ENCODE results near the gene EYA2. TPM values are rescaled to one million over a fixed set of nuclear protein-coding genes. Genes with fewer than 3 reads are reported as not detected.
A peak's percentile ranks its signal among the peaks of the same experiment; 100 is the strongest.

EYA2 gene
- total and polyA plus RNA-seq, 2 experiments from 2014 or later: 1.4 to 2.0 TPM

GRCh38 chr20:47019121-47019824 is 124.6 kb downstream of the EYA2 start:
- Histone ChIP-seq H4K20me1 (ENCODE audit: insufficient read depth, poor library complexity, severe bottlenecking) (no peaks in the 10 kb centered on the region), H3K27ac (peak overlapping the region; percentile 16), H3K9me2 (replicated peaks; ENCODE audit: insufficient read depth) (no peaks in the 10 kb centered on the region), H3K79me2 (no peaks in the 10 kb centered on the region), H3K36me3 (replicated peaks; ENCODE audit: insufficient read depth, low read depth) (no peaks in the 10 kb centered on the region), H3K4me2 (no peak overlapping the region), H3K4me3 (no peak overlapping the region), H2AFZ (no peak overlapping the region), H3K27me3 (no peaks in the 10 kb centered on the region), H3K9me3 (ENCODE audit: low read depth) (no peaks in the 10 kb centered on the region), H3K4me1 (ENCODE audit: insufficient read depth) (peaks cover 3% of the 10 kb centered on the region)
- TF ChIP-seq CTCF (IDR thresholded peaks at IDR 0.05; ENCODE audit: poor library complexity) (no peak), EZH2 (IDR thresholded peaks at IDR 0.05; ENCODE audit: borderline replicate concordance) (no peak), EZH2phosphoT487 (IDR thresholded peaks at IDR 0.05; ENCODE audit: low read depth, severe bottlenecking, unreplicated experiment) (no peak)
- DNase-seq (ENCODE audit: low spot score): peak; percentile 71
- WGBS (ENCODE audit: low lambda C conversion rate, missing lambda C conversion rate): 43% methylated on average over 7 of the region's 7 CpGs

- WGBS (ENCODE audit: low lambda C conversion rate, missing lambda C conversion rate): 41% methylated on average over 2 of the region's 2 CpGs
- H3K4me1 ChIP-seq (ENCODE audit: insufficient read depth): peaks cover 8% of the 10 kb centered on the region
- no peaks in the 10 kb centered on the region for H3K9me2 ChIP-seq (replicated peaks; ENCODE audit: insufficient read depth)
- H2AFZ ChIP-seq: no peak overlapping the region
- no peaks in the 10 kb centered on the region for H3K79me2 ChIP-seq
- no peaks in the 10 kb centered on the region for H4K20me1 ChIP-seq (ENCODE audit: insufficient read depth, poor library complexity, severe bottlenecking)
- no peaks in the 10 kb centered on the region for H3K27me3 ChIP-seq
- H3K9me3 ChIP-seq (ENCODE audit: low read depth): no peaks in the 10 kb centered on the region
- no peaks in the 10 kb centered on the region for H3K36me3 ChIP-seq (replicated peaks; ENCODE audit: insufficient read depth, low read depth)
- H3K4me3 ChIP-seq: no peak overlapping the region
- no peak overlapping the region for H3K4me2 ChIP-seq
- no peak for DNase-seq (ENCODE audit: low spot score)
- no peak overlapping the region for H3K27ac ChIP-seq
- no peak for TF ChIP-seq EZH2phosphoT487 (IDR thresholded peaks at IDR 0.05; ENCODE audit: low read depth, severe bottlenecking, unreplicated experiment)
- TF ChIP-seq CTCF (IDR thresholded peaks at IDR 0.05; ENCODE audit: poor library complexity): peak; percentile 24
- TF ChIP-seq EZH2 (IDR thresholded peaks at IDR 0.05; ENCODE audit: borderline replicate concordance): no peak
These were observed 125.6 kb downstream of the EYA2 start for GRCh38 chr20:47020231-47020630.

DNA sequence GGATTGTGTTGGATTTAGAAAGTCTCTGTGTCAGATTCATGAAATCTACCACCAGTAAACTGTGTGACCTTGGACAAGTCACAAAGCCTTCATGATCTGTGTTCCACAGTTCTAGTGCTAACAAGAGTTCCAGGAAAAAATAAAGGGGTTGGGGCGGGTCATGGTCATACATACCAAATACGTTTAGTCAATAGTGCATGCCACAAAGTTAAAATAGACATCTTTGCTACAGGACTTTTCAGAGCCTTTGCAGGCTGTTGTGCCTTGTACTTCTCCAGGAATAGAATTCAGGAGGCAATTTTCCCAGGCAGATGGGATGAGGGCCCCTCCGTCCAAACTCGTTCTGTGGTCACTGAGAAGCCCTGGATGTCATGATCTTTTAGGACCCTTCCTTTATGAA is 127.2 kb downstream of the EYA2 start:
- Histone ChIP-seq H3K27me3 (no peaks in the 10 kb centered on the region), H3K27ac (no peak overlapping the region), H3K79me2 (no peaks in the 10 kb centered on the region), H3K4me2 (no peak overlapping the region), H2AFZ (no peak overlapping the region), H3K4me1 (ENCODE audit: insufficient read depth) (peaks cover 10% of the 10 kb centered on the region), H3K36me3 (replicated peaks; ENCODE audit: insufficient read depth, low read depth) (no peaks in the 10 kb centered on the region), H3K4me3 (no peak overlapping the region), H3K9me2 (replicated peaks; ENCODE audit: insufficient read depth) (no peaks in the 10 kb centered on the region), H4K20me1 (ENCODE audit: insufficient read depth, poor library complexity, severe bottlenecking) (no peaks in the 10 kb centered on the region), H3K9me3 (ENCODE audit: low read depth) (no peaks in the 10 kb centered on the region)
- TF ChIP-seq EZH2 (IDR thresholded peaks at IDR 0.05; ENCODE audit: borderline replicate concordance) (no peak), CTCF (IDR thresholded peaks at IDR 0.05; ENCODE audit: poor library complexity) (no peak), EZH2phosphoT487 (IDR thresholded peaks at IDR 0.05; ENCODE audit: low read depth, severe bottlenecking, unreplicated experiment) (no peak)
- no peak for DNase-seq (ENCODE audit: low spot score)
- WGBS (ENCODE audit: low lambda C conversion rate, missing lambda C conversion rate): 92% methylated on average over 4 of the region's 4 CpGs

All from hepatocyte (in vitro differentiated cells).